GM19193 (cell line): ENCODE measurements around the gene CCL5.
A peak's percentile ranks its signal among the peaks of the same experiment; 100 is the strongest.

ENCODE experiments used
- POLR2A ChIP-seq: IDR thresholded peaks from 4 replicates; pipeline ENCODE4 v1.6.1; 2011; ENCODE audit not compliant: insufficient read depth, insufficient read length; ENCODE audit errors: extremely low read depth

Gene CCL5

DNA sequence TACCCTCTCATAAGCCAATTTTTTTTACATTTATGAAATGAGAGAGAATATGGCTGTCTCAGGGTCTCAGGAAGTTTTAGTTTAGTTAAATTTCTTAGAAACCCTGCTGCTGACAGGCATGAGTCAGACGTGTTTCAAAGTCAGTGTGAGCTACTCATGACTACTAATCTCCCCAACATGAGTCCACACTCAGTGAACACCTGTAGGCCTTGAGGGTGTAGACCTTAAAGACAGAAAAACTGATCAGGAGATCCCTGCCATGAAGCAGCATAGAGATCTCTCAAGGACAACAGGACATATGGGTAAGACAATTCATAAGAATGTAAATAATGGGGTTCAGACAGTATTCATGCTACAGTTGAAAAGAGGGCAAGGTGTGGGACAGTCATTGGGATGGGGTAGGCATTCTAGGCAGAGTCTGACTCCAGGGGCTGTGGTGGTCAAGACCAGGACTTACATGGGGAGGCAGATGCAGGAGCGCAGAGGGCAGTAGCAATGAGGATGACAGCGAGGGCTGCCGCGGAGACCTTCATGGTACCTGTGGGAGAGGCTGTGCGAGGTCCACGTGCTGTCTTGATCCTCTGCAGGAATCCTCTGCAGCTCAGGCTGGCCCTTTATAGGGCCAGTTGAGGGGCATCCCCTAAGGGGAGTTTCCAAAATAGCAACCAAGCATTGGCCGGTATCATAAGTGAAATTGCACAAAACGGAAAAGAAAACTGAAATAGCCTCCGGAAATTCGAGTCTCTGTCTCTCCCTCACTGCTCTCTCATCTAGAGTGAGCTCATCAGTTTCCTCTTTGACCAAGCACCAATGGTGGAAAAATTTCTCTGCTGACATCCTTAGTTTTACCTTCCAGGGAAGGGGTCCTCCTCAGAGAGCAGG, at the start of gene CCL5:
Gene CCL5 (minus strand): TSS at position 588 of the 882 bp plus-strand sequence.
- TF ChIP-seq POLR2A: peak; percentile 88

DNA sequence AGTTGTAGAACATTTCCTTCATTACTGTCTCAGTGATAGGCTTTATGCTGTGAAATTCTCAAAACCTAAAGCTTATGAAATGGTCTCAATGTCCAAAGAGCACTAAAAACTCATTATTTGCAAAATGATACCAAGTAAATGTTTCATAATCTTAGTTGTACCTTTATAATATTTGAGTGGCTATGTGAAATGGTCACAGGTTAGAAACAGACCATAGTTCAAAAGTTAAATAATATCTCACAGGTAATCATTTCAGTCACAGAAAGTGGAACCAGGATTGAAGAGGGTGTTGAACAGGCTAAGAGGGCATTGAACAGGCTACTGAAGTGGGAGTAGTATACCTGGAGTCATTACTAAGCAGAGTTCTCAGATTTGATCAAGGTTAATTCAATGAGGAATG, 47.6 kb upstream of the CCL5 start:
- TF ChIP-seq POLR2A: no peak

DNA sequence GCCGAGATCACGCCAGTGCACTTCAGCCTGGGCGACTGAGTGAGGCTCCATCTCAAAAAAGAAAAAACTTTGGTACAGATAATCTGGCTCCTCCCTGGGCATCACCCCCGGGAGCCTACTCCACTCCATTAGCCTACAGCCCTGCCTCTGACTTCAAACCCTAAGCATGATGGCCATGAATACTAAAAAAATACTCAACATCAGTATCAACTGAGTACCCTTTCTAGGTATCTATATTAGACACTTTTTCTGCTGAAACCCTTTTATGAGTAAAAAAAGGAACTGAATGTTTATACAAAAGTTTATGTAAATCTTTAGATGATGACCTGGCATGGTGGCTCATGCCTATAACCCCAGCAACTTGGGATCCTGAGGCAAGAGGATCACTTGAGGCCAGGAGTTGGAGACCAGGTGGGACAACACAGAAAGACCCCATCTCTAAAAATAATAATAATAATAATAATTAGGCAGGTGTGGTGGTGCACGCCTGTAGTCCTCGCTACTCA, 43.5 kb upstream of the CCL5 start:
- no peak for TF ChIP-seq POLR2A

DNA sequence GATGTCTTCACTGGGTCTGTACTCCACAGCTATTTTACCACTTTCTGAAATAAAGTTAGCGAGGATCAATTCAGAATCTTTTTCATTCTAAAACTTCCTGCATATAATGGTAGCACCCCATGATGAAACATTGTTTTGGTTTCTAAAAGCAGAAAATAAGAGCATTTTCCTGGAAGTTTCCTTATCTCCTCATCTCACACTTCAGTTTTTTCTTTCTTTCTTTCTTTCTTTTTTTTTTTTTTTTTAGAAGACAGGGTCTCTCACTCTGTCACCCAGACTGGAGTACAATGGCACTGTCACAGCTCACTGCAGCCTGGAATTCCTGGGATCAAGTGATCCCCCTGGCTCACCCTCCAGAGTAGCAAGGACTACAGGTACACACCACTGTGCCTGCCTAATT, 40.1 kb upstream of the CCL5 start:
- TF ChIP-seq POLR2A: no peak

DNA sequence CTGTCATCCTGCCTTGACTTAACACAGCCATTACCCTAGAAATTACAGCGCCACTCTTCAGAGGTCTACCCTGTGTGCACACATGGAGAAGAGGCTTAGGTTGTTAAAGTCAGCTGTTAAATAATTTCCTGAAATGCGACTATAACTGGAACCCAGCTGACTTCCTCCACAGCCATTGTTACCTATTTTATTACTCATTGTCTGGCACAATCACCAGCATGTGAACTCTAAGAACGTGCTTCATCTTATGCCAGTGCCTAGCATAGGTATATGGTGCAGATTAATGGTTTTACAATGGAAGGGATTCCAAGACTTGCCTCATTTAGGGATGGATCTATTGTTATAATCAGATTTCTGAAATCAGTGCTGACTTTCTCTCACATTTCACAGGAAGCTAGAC, 38.5 kb upstream of the CCL5 start:
- TF ChIP-seq POLR2A: no peak

DNA sequence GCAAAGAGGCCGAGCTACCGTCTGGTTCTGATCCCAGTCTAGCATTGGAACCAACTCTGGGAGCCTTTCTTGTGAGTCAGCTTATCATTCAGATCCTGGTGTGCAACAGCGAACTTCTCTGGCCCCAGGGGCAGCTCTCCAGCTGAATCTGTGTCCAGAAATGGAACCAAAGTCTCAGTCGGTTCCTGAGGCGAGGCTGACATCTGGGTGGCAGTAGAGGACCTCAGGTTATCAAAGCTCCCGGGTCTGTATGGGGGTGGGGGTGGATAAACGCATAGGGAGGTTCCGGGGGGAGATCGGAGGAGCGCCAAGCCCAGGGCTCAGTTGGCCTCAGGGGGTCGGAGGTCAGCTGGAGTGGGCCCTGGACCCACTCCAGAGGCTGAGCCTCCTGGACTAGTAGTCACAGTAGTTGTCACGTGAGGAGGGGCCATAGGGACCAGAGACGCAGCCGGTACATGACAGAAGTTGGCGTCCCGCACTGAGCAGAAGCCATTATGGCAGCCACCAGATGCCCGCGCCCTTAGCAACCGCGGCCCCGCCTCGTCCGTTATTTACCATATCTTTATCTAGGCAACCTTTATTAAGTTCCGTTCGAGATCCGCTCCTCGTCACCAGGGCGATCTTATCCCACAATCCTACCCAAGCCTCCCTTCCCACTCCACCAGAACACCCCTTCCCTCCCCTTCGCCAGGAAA, 37.5 kb upstream of the CCL5 start:
- TF ChIP-seq POLR2A: no peak

DNA sequence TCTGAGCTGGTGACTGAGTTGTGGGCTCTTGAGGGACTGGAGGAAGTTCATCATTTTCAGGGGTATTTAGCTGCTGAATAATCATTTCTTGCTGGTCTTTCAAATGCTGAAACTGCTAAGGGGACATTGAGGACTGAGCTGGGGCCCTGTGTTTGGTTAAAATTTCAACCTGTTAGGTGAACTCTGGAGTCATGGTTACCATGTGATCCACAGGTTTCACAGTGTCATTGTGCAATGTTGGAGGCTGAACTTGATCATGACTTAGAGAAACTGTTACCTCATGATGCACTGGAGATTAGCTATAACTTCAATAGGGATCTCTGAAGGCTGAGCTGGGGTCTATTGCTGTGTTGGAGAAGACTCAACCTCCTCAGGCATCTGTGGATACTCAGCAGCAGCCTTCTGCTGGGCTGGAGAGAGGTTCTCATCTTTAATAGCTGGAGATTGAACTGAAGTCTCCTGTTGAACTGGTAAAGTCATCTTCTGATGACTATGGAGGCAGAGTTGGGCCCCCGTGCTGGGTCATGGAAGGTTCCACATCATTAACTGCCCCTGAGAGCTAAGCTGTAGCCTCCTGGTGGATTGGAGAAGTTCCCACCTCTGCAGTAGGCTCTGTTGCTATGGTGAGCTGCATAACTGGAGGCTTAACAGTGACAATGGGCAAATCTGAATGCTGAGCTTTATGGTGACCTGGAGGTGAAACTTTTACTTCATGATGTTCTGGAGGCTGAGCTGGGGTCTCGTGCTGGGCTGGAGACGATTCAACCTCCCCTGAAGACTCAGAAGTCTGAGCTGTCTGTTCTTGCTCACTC, 35.2 kb upstream of the CCL5 start:
- TF ChIP-seq POLR2A: no peak

DNA sequence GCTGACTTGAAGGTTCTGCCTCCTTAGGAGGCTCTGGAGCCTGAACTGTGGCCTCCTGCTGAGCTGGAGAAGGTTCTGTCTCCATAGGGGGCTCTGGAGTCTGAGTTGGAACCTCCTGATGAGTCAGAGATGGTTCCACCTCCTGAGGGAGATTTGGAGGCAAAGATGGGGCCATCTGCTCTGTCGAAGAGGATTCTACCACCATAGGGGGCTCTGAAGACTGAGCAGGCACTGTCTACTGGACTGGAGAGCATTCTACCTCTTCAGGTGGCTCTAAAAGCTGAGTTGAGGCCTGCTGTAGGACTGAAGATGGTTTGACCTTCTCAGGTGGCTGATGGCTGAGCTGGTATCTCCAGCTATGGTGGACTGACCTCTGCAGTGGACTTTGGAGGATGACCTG, 34.2 kb upstream of the CCL5 start:
- TF ChIP-seq POLR2A: no peak

DNA sequence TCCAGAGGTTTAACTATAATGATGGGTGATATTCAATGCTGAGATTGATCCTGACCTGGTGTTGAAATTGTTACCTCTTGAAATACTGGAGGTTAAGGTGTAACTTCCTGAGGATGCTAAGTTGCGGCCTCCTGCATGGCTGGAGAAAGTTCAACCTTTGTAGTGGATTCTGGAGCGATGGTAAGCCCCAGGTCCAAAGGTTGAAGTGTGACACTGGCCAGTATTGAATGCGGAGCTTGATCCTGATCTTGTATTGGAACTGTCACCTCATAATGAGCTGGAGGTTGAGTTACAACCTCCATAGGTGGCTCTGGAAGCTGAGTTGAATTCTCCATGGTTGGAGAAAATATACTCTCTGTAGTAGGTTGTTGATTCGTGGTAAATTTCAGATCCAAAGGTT, 33.4 kb upstream of the CCL5 start:
- TF ChIP-seq POLR2A: no peak

DNA sequence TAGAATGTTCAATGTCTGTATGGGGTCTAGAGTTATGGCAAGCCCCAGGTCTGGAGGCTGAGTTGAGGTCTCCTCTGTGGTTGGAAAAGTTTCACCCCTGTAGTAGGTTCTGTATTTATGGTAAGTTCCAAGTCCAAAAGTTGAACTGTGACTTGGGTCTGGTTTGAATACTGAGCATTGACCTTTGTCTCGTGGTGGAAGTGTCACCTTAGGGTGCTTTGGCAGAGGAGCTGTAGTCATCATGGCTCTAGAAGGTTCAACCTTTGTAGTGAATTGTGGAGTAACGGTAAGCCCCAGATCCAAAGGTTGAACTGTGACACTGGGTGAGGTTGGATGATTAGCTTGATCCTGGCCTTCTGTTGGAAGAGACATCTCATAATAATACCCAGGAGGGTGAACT, 32.8 kb upstream of the CCL5 start:
- TF ChIP-seq POLR2A: no peak

DNA sequence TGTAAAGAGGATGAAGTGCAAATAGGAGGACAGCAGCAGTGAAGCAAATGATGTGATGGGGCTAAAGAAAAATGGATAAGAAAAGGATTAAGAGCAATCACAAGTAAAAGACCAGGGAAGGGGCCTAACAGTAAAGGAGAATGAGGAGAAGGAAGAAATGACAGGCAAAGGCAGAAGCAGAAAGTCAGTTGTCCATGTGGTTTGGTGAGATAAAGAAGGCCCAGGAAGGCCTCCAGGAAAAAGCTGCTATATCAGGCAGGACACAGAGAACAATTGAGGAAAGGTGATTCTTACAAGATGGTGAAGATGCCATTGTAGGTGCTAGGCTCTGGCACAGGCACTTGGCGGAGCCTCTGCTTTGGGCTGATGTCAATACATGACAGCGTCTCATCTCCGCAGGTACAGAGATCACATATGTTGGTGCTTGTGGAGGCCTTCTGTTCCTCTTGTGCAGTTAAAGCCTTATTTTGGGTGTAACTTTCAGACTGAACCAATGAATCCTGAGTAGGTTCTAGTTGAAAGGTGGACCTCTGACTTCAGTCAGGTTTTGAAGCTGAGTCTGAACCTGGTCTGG, 32.3 kb upstream of the CCL5 start:
- TF ChIP-seq POLR2A: no peak

DNA sequence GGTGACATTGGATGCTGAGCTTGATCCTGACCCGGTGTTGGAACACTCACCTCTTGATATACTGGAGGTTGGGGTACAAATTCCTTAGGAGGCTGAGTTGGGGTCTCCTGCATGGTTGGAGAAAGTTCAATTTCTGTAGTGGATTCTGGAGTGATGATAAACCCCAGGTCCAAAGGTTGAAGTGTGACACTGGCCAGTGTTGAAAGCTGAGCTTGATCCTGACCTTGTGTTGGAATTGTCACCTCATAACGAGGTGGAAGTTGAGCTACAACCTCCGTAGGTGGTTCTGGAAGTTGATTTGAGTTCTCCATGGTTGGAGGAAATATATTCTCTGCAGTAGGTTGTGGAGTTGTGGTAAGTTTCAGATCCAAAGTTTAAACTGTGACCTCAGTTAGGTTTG, 29.2 kb upstream of the CCL5 start:
- TF ChIP-seq POLR2A: no peak

DNA sequence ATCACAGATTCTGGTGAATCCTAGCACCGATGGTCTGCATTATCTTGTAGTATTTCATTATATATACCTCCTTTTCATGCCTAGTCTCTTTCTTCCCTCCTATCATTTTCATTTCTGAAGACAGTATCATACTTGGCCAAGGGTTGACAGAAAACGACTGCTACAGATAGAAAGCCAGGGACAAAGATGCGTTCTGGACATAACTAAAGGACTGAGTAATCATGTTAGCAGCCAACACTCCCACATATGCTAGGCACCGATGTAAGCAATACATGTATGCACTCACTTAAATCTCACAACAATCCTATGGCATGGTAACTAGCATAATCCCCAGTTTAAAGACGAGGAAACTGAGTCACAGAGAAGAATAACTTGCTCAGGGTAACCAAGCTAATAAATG, 27.5 kb upstream of the CCL5 start:
- TF ChIP-seq POLR2A: no peak

DNA sequence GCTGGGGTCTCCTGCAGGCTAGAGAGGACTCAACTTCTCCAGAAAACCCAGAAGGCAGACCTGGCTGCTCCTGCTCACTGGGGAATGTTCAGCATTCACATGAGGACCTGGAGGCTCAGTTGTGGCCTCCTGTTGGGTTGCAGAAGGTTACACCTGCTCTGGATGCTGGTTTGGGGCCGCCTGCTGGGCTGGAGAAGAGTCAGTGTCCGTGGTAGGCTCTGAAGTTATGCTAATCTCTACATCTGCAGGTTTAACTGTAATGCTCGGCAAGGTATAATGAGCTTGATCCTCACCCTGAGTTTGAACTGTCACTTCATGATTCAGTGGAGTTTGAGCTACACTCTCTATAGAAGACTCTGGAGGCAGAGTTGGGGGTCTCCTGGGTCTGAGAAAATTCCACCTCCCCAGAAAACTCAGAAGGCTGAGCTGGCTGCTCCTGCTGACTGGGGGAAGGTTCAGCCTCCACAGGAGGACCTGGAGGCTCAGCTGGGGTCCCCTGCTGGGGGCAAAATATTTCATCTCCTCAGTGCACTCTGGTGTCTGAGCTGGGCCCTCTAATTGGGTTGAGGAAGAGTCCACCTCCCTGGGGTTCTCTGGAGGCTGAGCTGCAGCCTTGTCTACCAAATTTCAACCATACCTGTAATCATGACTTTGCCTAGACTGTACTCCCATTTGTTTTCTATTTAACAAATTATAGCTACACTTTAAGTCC, 26.9 kb upstream of the CCL5 start:
- no peak for TF ChIP-seq POLR2A
